ENCODE measurements around the gene FCSK. TPM values are rescaled to one million over a fixed set of nuclear protein-coding genes. Genes with fewer than 3 reads are reported as not detected.
A peak's percentile ranks its signal among the peaks of the same experiment; 100 is the strongest.

FCSK gene
- total RNA-seq, 1 experiment from 2014 or later = 13.7 TPM

GRCh38 chr16:70526403-70526802, 72.0 kb downstream of the FCSK start:
- no peaks in the 10 kb centered on the region for H3K27me3 Mint-ChIP-seq (ENCODE audit: insufficient read depth, unreplicated experiment)
- TF ChIP-seq CTCF (IDR thresholded peaks at IDR 0.05; ENCODE audit: unreplicated experiment) = no peak
- intact Hi-C loops (cut with micrococcal nuclease) = loop anchor here (10.0 kb wide), 1 partner anchor 248 kb away; no protein-coding TSS in a partner anchor
- peak overlapping the region; percentile 43 for H3K27ac Mint-ChIP-seq (ENCODE audit: low read depth, unreplicated experiment)
- POLR2A ChIA-PET = interaction anchor here (0.8 to 1.0 kb wide), 2 partner anchors 146 to 179 kb away, joined by 4 to 5 read pairs; no protein-coding TSS in a partner anchor
- CTCF ChIA-PET = interaction anchor here (0.6 to 1.3 kb wide), 3 partner anchors 42 to 146 kb away, joined by 3 read pairs; no protein-coding TSS in a partner anchor
- DNase-seq (ENCODE audit: unreplicated experiment) = peak; percentile 9
- peak overlapping the region; percentile 98 for H3K4me3 Mint-ChIP-seq (ENCODE audit: unreplicated experiment)
- no peaks in the 10 kb centered on the region for H3K9me3 Mint-ChIP-seq (ENCODE audit: unreplicated experiment)
- H3K4me1 Mint-ChIP-seq (ENCODE audit: insufficient read depth, unreplicated experiment) = peaks cover 25% of the 10 kb centered on the region
- peaks cover 69% of the 10 kb centered on the region for H3K36me3 Mint-ChIP-seq (ENCODE audit: insufficient read depth, unreplicated experiment)
- no TSS peak for BruUV-seq (replicated peaks)

DNA sequence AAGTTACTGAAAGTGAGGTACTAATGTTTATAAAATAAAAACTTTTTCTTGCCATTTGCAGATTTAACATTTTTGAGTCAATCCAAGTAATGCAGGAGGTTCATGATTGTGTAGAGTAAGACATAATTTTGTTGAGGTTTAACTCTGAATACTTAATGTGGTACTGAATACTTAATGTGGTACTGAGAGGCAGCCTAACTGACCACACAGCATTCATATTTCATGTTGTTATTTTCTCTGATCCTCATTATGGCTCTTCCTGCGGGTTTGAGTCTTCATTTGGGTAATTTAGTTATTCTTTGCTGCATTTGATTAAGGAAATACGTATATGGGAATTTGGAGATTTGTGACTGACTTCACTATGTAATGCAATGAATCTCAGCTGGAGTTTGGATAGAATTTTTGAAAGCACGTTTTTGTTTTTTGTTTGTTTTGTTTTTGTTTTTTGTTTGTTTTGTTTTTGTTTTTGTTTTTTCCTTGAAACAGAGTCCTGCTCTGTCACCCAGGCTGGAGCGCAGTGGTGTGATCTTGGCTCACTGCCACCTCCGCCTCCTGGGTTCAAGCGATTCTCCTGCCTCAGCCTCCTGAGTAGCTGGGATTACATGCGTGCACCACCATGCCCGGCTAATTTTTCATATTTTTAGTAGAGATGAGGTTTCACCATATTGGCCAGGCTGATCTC, 73.1 kb downstream of the FCSK start:
- BruUV-seq (replicated peaks) = no TSS peak
- Mint-ChIP-seq H3K36me3 (ENCODE audit: insufficient read depth, unreplicated experiment) (peaks cover 74% of the 10 kb centered on the region), H3K27me3 (ENCODE audit: insufficient read depth, unreplicated experiment) (no peaks in the 10 kb centered on the region), H3K4me1 (ENCODE audit: insufficient read depth, unreplicated experiment) (peaks cover 22% of the 10 kb centered on the region), H3K4me3 (ENCODE audit: unreplicated experiment) (peak overlapping the region; percentile 98), H3K27ac (ENCODE audit: low read depth, unreplicated experiment) (peak overlapping the region; percentile 43), H3K9me3 (ENCODE audit: unreplicated experiment) (no peaks in the 10 kb centered on the region)
- ChIA-PET CTCF (interaction anchor here (0.6 kb wide), 2 partner anchors 118 to 243 kb away, joined by 3 to 4 read pairs; no protein-coding TSS in a partner anchor), POLR2A (interaction anchor here (0.6 kb wide), 1 partner anchor 799 kb away, joined by 3 read pairs; no protein-coding TSS in a partner anchor)
- DNase-seq (ENCODE audit: unreplicated experiment) = no peak
- TF ChIP-seq CTCF (IDR thresholded peaks at IDR 0.05; ENCODE audit: unreplicated experiment) = no peak
- intact Hi-C loops (cut with micrococcal nuclease) = loop anchor here (10.0 kb wide), 1 partner anchor 247 kb away; no protein-coding TSS in a partner anchor

GRCh38 chr16:70529051-70529777, 74.8 kb downstream of the FCSK start:
- DNase-seq (ENCODE audit: unreplicated experiment) = peak; percentile 62
- CTCF ChIA-PET = interaction anchor here (0.9 to 1.6 kb wide), 5 partner anchors 10 to 126 kb away, joined by 3 to 9 read pairs (median 6); no protein-coding TSS in a partner anchor
- peaks cover 21% of the 10 kb centered on the region for H3K4me1 Mint-ChIP-seq (ENCODE audit: insufficient read depth, unreplicated experiment)
- peaks cover 91% of the 10 kb centered on the region for H3K36me3 Mint-ChIP-seq (ENCODE audit: insufficient read depth, unreplicated experiment)
- intact Hi-C loops (cut with micrococcal nuclease) = loop anchor here (1.0 to 10.0 kb wide), 2 partner anchors 124 to 246 kb away; no protein-coding TSS in a partner anchor
- no TSS peak for BruUV-seq (replicated peaks)
- H3K27me3 Mint-ChIP-seq (ENCODE audit: insufficient read depth, unreplicated experiment) = no peaks in the 10 kb centered on the region
- H3K27ac Mint-ChIP-seq (ENCODE audit: low read depth, unreplicated experiment) = no peak overlapping the region
- TF ChIP-seq CTCF (IDR thresholded peaks at IDR 0.05; ENCODE audit: unreplicated experiment) = peak; percentile 64
- H3K4me3 Mint-ChIP-seq (ENCODE audit: unreplicated experiment) = peak overlapping the region; percentile 57
- POLR2A ChIA-PET = interaction anchor here (1.2 kb wide), 1 partner anchor 9 kb away, joined by 3 read pairs; no protein-coding TSS in a partner anchor
- no peaks in the 10 kb centered on the region for H3K9me3 Mint-ChIP-seq (ENCODE audit: unreplicated experiment)

Other genes with a start within 250 kb of the FCSK start
- 49.8 and 83.9 TPM in 2 replicates for gene EXOSC6, start 202.7 kb upstream of the FCSK start, total RNA-seq (2022)
- 314 and 390 TPM in 2 replicates for gene AARS1, start 165.1 kb upstream of the FCSK start, total RNA-seq (2022)
- gene DDX19B, start 155.4 kb upstream of the FCSK start, total RNA-seq (2022) = 38.6 and 38.8 TPM in 2 replicates
- gene DDX19A, start 107.7 kb upstream of the FCSK start, total RNA-seq (2022) = 34.7 and 36.5 TPM in 2 replicates
- gene ST3GAL2, start 15.5 kb upstream of the FCSK start, total RNA-seq (2022) = 7.7 and 10.3 TPM in 2 replicates
- gene COG4, start 69.0 kb downstream of the FCSK start, total RNA-seq (2022) = 62.2 and 64.9 TPM in 2 replicates
- gene SF3B3, start 69.2 kb downstream of the FCSK start, total RNA-seq (2022) = 309 and 318 TPM in 2 replicates
- gene IL34, start 192.0 kb downstream of the FCSK start, total RNA-seq (2022) = not detected in 2 replicates
- gene MTSS2, start 231.5 kb downstream of the FCSK start, total RNA-seq (2022) = 75.8 and 78.7 TPM in 2 replicates

Data from MCF 10A (cell line).